Measurements from ENCODE around the gene NRDC.

Gene NRDC

DNA sequence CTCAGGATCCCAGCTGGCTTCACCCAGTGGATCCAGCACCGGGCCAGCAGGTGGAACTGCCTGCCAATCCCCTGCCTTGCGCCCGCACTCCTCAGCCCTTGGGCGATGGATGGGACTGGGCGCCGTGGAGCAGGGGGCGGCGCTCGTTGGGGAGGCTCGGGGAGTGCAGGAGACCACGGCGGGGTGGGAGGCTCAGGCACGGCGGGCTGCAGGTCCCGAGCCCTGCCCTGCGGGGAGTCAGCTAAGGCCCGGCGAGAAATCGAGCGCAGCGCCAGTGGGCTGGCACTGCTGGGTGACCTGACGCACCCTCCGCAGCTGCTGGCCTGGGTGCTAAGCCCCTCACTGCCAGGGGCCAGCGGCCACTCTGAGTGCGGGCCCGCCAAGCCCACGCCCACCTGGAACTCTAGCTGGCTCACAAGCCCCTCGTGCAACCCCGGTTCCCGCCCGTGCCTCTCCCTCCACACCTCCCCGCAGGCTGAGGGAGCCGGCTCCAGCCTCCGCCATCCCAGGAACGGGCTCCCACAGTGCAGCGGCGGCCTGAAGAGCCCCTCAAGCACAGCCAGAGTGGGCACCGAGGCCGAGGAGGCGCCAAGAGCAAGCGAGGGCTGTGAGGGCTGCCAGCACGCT lies 31.1 kb downstream of the NRDC start:
- TF ChIP-seq, protein P1, sequence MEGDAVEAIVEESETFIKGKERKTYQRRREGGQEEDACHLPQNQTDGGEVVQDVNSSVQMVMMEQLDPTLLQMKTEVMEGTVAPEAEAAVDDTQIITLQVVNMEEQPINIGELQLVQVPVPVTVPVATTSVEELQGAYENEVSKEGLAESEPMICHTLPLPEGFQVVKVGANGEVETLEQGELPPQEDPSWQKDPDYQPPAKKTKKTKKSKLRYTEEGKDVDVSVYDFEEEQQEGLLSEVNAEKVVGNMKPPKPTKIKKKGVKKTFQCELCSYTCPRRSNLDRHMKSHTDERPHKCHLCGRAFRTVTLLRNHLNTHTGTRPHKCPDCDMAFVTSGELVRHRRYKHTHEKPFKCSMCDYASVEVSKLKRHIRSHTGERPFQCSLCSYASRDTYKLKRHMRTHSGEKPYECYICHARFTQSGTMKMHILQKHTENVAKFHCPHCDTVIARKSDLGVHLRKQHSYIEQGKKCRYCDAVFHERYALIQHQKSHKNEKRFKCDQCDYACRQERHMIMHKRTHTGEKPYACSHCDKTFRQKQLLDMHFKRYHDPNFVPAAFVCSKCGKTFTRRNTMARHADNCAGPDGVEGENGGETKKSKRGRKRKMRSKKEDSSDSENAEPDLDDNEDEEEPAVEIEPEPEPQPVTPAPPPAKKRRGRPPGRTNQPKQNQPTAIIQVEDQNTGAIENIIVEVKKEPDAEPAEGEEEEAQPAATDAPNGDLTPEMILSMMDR (IDR thresholded peaks at IDR 0.05; ENCODE audit: insufficient read depth, low read depth, low read length, missing control alignments), result no peak
- H3K4me3 ChIP-seq (ENCODE audit: low read depth, low read length), result no peak overlapping the region
- no peak for DNase-seq (ENCODE audit: low read depth)

DNA sequence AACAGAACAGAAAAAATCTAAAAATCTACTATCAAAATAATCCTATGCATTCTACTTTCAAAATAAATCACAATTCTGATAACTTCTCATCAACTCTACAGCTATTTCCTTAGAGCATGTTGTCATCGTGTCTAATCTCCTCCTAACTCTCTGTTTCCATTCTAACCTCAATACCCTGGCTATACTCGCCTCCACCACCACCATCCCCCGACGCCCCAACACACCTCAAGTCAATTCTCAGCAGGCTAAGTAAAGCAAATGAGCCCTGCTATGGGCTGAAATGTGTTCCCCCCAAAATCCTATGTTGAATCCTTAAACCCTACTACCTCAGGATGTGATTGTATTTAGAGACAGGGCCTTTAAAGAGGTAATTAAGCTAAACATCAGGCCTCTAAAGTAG lies 34.6 kb downstream of the NRDC start:
- TF ChIP-seq, protein P1 (IDR thresholded peaks at IDR 0.05; ENCODE audit: insufficient read depth, low read depth, low read length, missing control alignments), result no peak
- no peak overlapping the region for H3K4me3 ChIP-seq (ENCODE audit: low read depth, low read length)
- peak; percentile 28 for DNase-seq (ENCODE audit: low read depth)

DNA sequence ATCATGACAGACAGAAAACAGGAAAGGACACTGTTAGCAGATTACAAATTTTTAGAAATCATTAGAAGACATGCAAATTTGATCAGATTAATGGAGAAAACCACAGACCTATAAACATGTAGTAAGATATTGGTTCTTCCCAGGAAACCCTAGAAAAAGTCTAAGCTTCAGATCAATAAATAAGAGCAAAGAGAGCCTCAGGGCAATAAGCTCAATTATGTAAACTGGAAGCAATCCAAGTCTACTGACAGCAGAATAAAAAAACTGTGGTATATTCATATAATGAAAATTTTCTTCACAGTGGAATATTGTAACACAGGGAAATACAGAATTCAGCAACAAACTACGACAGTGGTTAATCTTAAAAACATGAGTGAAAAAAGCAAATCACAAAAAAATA lies 36.3 kb downstream of the NRDC start:
- TF ChIP-seq, protein P1 (IDR thresholded peaks at IDR 0.05; ENCODE audit: insufficient read depth, low read depth, low read length, missing control alignments), result no peak
- DNase-seq (ENCODE audit: low read depth), result no peak
- H3K4me3 ChIP-seq (ENCODE audit: low read depth, low read length), result no peak overlapping the region

DNA sequence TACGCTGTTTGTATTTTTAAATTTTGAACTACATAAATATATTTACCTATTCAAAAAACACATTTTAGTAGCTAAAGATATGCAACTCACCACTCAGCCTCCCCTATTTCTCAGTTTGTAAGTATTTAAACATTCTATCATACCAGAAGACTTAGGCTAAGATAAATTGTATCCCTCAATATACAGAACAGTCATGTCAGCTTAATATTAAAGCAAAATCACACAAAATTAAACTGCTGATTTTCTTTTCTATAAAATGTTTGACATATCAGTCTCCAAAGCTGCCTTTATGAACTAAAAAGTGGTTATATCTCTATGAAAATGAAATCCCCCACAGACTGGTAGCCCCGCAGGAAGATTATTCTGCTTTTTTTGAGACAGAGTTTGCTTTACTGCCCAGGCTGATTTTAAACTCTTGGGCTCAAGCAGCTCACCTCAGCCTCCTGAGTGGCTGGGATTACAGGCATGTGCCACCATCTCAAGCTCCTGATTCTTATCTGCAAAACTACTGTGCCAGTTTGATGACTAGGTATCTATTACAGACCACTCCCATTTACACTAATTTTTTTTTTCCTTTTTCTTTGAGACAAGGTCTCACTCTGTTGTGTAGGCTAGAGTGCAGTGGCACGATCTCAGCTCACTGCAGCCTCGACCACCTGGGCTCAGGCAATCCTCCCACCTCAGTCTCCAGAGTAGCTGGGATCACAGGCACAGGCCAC lies 37.6 kb downstream of the NRDC start:
- H3K4me3 ChIP-seq (ENCODE audit: low read depth, low read length), result no peak overlapping the region
- TF ChIP-seq, protein P1 (IDR thresholded peaks at IDR 0.05; ENCODE audit: insufficient read depth, low read depth, low read length, missing control alignments), result no peak
- no peak for DNase-seq (ENCODE audit: low read depth)

DNA sequence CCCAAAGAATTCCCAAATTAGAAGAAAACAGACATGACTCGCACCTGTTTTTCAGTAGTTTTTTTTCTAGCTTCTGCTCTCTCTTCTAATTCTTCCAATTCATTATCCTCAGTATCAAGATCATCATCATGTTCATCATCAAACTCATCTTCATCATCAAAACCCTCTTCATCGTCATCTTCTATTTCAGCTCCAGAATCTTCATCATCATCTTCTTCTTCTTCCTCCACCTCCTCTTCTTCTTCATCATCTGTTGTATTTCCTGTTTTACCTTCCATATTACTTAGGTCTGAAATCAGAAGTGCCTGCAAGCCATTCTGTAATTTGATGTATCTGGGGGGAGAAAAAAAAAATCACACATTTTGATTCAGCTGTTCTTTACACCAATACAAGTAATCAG lies 38.3 kb downstream of the NRDC start:
- H3K4me3 ChIP-seq (ENCODE audit: low read depth, low read length), result no peak overlapping the region
- DNase-seq (ENCODE audit: low read depth), result no peak
- TF ChIP-seq, protein P1 (IDR thresholded peaks at IDR 0.05; ENCODE audit: insufficient read depth, low read depth, low read length, missing control alignments), result no peak

DNA sequence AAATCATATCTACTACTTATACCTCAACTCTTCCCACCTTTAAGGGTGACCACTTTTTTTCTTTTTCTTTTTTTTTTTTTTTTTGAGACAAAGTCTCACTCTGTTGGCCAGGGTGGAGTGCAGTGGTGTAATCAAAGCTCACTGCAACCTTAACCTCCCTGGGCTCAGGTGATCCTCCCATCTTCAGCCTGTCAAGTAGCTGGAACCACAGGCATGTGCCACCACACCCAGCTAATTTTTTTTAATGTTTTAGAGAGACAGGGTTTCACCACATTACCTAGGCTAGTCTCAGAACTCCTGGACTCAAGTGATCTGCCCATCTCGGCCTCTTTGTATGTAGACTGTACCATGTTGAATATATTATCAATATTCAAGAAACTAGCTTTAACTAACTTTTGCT lies 39.4 kb downstream of the NRDC start:
- TF ChIP-seq, protein P1 (IDR thresholded peaks at IDR 0.05; ENCODE audit: insufficient read depth, low read depth, low read length, missing control alignments), result no peak
- no peak for DNase-seq (ENCODE audit: low read depth)
- H3K4me3 ChIP-seq (ENCODE audit: low read depth, low read length), result no peak overlapping the region

Measured in GM12865 (cell line).